Jurkat, Clone E6-1 (cell line): ENCODE results near the gene GDPD2.

Experiments used
- DNase-seq: peaks from one replicate; pipeline ENCODE4 v3.0.0-alpha.2; 2011; ENCODE audit warnings: low read depth, low spot score
- H3K4me3 ChIP-seq: 2 replicates; pipeline ENCODE4 v1.5.1; 2011; ENCODE audit warnings: mild to moderate bottlenecking, low read length, control low read depth, moderate library complexity

Gene GDPD2

DNA sequence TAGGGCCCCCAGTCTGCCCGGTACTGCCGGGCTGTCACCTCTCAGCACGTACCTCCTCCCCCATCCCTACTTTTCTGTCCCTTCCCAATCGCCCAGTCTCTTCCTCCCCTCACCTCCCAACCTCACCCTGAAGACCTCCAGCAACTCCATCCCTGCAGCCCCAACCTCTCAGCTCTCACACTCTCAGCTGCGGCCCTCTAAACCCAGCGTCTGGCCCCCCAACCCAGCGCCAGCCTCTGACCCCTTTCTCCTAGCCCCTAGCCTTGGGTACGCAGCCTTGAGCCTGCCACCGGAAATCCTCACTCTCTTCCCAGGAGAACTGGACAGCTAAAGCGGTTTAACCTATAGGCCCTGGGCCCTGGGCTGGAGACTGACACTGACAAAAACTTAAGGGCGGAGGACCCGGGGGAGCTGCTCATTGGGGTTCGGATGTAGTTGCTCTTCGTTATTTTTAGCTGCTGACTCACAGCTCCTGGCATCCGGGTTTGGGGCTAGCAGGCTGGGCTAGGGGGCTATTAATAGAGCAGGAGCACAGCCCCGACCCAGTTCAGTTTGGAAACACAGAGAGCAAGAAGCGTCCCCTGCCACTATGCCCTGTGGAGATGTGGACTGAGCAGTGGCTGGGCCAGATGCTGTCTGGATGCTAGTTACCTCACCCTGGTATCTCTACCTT is 11.9 kb downstream of the GDPD2 start:
- no peak for DNase-seq
- H3K4me3 ChIP-seq, result no peak overlapping the region

DNA sequence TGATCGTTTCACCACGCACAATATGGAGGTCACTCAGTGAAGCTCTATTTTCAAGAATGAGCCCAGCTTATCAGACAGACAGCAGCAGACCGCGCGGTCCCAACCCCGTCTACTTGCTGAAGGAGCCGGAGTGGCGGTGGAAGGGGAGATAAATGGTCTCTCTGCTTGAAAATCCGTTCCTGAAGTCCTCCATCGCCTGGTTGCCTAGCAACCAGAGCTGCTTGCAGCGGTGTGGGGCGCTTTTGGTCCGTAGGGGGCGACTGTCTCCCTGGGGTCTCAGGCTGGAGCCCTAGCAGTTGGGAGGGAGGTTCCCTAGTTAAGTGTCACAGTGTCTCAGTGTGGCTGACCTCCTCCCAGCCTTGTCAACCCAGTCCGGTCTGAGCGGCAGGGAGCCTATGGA is 13.2 kb downstream of the GDPD2 start:
- DNase-seq, result no peak

DNA sequence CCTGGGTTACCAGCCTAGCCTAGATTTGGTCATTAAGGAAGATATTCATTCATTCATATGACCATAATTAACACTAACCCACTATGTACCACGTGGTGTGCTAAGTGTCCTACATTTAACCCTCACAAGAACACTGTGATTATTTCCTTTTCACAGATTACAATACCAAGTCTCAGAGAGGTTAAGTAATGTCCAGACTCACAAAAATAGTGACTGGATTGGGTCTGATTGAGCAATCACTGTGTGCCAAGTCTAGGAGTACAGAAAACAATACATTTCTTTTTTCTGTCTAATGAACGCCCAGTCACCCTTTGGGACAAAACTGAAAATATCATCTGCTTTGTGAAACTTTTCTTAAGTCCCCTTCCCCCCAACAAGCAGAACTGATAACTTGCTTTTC is 13.9 kb downstream of the GDPD2 start:
- no peak for DNase-seq
- no peak overlapping the region for H3K4me3 ChIP-seq

More for the DNA sequence above, 13.2 kb downstream of the GDPD2 start:
- no peak overlapping the region for H3K4me3 ChIP-seq

DNA sequence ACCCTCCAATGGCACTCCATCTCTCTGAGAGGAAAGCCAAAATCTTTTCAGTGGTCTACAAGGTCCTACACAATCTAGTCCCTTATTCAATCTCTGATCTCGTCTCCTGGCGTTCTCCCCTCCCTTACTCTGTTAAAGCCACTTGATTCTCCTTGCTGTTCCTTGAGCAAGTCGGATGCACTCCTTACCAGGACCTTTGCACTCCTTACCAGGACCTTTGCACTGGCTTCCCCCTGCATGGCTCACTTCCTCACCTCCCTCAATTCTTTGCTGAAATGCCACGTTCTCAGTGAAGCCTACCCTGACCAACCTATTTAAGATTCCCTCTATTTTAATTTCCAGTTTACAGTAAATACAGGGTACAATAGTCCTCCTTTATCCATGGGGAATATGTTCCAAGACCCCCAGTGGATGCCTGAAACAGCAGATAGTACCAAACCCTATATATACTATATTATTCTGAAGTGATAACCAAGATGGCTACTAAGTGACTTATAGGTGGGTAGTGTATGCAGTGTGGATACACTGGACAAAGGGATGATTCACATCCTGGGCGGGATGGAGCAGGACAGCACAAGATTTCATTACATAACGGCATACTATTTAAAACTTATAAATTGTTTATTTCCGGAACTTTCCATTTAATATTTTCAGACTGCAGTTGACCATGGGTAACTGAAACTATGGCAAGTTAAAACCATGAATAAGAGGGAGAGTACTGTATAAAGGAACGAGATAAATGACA is 15.0 kb downstream of the GDPD2 start:
- DNase-seq, result no peak
- no peak overlapping the region for H3K4me3 ChIP-seq

DNA sequence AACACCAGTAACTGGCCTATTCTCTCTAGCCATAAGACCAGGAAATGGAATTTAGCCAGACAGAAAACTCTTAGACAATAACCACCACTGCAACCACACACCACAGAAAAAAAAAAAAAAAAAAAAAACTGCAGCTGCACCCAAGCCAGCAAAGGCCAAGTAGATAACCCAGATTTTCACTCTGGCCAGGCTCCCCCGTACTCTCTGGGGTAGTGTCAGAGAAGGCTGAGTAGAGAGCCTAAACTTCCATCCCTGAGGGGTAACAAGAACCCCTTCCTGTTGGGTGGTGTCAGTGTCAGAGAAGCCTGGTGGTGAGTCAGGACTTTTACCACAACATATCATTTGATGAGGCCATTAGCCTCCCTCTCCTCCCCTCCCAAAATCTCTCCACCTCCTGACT is 15.9 kb downstream of the GDPD2 start:
- H3K4me3 ChIP-seq, result no peak overlapping the region
- no peak for DNase-seq

DNA sequence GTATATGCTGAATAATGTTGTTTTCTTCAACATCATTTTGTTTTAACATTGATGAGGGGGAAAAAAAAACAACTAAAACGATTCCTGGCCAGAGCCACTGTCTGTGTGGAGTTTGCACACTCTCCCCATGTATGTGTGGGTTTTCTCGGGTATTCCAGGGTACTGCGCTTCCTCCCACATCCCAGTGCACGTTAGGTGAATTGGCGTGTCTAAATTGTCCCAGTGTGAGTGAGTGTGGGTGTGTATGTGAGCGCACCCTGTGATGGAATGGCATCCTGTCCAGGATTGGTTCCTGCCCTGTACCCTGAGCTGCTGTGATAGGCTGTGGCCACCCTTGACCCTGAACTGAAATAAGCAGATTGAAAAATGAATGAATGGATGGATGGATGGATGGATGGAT is 19.1 kb downstream of the GDPD2 start:
- DNase-seq, result no peak
- no peak overlapping the region for H3K4me3 ChIP-seq

DNA sequence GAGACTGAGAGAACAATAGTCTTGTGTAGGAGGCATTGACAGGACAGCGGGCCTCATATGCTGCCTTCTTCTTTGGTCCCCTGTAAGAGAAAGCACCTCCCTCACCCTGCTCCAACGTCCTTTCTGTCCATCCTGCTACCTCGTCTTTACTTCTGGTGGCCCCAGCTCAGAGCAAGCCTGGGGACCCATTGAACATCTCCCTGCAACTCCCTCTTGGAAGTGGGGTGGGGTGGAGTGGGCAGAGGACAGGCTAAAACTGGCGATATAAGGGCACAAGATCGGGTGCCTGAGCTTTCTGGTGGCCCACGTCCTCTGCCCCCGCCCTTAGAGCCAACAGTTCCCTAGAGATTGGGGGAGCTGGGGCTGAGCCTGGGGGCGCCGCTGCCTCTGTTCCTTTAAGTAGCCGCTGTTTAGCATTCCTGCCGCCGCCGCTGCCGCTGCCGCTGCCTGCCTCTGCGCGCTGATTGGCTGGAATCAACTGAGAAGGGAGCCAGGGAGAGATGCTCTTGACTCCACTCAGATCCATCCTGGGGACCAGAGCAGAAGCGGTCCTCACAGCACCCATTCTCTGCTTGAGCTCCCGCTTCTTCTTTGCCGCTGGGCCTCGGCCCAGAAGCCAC is 21.3 kb downstream of the GDPD2 start, which contains the start of gene DLG3:
Gene DLG3, plus strand, starts transcription at position 510 of the 620 bp plus-strand sequence. CDS start 367 bp downstream, outside the sequence.
- H3K4me3 ChIP-seq, result no peak within 1 kb of the TSS
- no peak for DNase-seq

DNA sequence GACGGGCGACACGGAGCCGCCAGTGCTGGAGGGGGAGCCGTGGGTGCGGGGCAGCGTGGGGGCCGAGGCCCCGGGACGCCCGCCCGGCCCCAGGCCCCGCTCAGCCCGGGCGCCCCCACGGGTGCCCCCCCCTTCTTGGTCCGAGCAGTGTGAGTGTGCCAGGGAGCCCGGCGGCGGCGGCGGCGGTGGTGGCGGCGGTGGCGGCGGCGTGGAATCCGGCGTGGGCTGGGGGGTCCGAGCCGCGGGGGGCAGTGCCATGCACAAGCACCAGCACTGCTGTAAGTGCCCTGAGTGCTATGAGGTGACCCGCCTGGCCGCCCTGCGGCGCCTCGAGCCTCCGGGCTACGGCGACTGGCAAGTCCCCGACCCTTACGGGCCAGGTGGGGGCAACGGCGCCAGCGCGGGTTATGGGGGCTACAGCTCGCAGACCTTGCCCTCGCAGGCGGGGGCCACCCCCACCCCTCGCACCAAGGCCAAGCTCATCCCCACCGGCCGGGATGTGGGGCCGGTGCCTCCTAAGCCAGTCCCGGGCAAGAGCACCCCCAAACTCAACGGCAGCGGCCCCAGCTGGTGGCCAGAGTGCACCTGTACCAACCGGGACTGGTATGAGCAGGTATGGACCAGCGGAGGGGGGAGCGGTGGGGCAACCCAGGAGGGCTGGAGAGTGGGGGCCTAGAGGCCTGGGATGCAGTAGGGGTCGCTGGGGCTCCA is 22.0 kb downstream of the GDPD2 start:
- DNase-seq, result no peak

DNA sequence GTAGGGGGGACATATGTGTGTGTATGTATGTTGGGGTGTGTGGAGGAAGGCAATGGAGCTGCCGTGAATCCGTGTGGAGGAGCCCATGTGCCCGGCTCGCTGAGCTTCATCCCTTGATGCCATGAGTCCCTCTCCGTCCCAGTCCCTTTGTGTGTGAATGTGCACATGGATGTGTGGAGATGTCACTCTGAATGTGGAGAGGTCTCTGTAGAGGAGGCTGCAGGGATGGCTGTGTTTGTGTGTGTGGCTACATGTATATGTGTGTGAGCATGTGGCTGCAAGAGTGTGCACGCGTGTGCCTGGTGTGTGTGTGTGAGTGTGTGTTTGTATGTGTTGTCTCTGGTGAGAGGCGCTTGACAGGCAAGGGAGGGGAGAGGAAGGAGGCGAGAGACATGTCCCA is 22.8 kb downstream of the GDPD2 start:
- no peak for DNase-seq
- no peak overlapping the region for H3K4me3 ChIP-seq

More for the DNA sequence above, 22.0 kb downstream of the GDPD2 start:
- no peak overlapping the region for H3K4me3 ChIP-seq

DNA sequence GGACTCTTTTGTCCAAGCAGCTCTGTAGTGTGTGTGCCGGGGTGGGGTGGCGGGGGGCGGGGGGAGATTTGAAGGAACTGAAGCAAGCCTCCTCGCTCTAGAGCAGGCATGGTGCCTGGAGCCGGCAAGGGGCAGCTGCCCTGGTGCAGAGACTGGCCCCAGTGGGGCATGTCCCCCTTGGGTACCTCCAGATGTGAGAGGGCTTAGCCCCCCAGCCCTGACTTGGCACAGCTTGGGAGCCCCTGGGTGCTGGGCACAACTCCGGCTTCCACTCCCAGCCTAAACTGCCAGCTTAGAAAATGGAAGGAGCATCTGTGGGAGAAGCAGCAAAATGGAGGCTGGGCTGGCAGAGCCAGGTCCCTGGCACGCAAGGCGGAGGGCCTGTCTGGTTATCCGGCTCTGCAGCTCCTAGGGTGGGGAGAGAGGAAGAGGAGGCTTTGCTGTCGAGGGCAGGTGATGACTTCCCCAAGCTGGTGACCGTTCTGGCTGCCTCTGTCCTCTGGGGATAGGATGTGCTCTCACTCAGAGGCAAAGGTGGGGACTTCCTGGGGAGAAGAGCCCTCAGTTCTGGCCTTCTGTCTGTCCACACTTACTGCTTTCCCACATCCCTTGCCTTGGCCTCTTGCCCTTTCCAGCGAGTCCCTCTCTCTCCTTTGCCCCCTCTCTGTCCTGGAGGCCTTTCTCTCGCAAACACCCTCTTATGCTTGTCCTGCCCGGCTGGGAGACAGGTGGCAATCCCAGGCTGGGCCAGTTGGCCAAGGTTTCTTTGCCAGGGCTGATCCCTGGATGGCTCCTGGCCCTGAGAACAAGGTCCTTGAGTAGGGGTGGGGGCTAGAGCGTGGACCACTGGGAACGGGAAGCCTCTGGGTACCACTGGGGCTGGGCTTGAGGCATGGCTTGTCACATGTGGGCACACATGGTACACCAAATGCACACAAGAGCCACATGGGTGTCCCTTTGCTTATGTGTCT is 23.6 kb downstream of the GDPD2 start:
- no peak overlapping the region for H3K4me3 ChIP-seq
- no peak for DNase-seq

DNA sequence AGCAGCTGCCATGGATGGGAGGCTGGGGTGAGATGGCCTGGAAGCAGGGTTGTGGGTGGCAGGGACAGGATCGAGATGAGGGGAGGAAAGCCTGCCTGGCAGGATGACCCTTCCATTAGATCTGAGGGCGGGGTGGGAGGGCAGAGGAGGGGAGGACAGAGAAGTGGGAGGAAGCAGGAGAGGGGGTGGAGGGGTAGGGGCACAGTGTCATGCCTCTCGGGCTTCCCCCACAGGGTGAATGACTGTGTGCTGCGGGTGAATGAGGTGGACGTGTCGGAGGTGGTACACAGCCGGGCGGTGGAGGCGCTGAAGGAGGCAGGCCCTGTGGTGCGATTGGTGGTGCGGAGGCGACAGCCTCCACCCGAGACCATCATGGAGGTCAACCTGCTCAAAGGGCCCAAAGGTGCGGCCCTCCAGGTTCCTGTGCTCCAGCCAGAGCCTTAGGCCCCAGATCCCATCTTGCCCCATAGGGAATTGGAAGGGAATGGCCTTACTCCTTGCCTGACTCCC is 26.4 kb downstream of the GDPD2 start:
- no peak overlapping the region for H3K4me3 ChIP-seq
- DNase-seq, result no peak

DNA sequence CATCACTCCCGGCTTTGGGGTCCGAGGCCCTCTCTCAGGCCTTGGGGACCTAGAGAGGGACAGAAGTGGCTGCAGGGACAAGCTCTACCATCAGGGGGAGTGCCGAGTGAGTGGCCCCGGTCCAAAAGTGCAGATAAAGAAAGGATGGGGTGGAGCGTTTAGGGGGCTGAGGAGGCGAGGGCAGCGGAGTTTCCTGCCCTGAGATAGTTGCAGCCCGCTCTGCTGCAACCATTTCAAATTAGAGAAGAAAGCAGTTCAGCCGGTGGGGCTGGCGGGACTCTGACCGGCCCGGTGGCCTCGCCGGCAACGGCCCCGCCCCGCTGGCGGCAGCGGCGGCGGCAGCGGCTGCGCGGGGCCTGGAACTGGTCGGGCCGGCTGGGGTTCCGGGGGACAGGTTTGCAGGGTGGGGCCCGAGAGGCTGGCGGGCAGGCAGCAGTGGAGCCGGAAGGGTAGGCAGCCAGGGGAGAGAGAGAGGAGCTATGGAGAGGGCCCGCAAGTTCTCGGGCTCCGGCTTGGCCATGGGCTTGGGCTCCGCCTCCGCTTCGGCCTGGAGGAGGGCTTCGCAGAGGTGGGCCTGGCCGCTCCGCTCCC is 29.1 kb downstream of the GDPD2 start:
- peak overlapping the region; percentile 42 for H3K4me3 ChIP-seq
- peak; percentile 21 for DNase-seq

DNA sequence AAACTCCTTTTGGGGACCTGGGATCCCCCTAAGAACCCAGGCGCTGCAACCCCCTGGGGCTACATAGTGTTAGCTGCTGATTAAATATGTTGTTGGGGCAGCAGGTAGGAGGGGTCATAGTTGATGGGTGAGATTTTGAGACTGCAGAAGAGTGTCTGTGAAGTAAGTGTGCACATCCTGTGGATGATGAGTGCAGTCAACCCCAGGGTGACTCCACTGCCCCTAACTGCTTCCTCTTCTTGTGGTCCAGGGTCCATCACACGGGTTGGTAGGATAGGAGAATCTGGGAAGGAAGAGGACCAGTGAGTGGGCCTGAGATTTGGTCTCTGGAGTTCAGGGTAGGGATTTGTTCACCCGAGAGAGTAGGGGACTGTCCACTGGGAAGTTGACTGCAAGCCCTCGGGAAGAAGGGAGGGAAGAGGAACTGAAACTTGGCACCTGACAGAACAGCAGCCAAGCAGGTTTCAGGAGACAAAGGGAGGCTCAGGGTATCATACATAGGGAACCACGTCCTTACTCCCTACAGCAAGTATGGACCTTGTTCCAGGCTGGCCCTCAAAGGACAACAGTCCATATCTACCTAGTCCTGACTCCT is 30.0 kb downstream of the GDPD2 start:
- DNase-seq, result no peak
- no peak overlapping the region for H3K4me3 ChIP-seq

DNA sequence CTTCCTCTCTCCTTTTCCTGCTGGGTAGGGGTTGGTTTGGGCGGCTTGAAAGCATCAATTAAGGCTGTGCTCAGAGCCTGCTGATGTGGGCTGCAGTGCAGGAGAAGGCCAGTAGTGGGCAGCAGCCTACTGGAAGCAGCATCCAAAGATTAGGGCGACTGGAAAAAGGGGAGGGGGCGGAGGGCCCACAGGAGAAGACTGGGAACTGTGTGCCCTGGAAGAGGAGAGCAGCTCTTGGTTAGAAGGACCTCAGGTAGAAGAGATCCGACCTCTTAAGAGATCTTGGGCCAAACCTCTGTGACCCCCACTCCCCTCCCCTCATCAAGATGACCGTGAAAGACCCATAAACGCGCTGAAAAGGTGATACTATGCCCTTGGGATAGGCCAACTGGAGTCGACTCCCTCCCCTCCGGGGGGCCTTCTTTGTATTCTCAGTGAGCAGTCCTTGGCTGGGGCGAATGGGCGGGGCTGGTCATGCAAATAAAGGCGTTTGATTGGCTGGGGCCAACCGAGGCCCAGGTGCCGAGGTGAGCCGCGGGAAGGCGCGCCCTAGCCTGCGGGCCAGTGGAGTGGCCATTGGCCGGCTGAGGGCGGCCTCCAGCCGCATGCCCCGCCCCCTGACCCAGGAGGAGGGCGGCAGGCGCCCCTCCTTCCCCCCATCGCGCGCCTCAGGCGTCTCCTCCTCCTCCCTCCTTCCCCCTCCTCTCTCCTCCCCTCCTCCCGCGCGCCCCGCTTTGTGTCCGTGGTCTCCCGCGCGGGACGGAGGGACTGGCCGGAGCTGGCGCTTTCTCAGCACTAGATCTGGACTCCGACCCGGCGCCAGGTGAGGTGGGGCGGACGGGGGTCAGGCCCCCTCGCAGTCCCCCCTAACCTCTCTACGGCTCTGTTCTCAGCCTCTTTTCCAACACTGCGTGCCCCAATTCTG is 31.6 kb downstream of the GDPD2 start:
- H3K4me3 ChIP-seq, result peak overlapping the region; percentile 61
- DNase-seq, result peak; percentile 67

DNA sequence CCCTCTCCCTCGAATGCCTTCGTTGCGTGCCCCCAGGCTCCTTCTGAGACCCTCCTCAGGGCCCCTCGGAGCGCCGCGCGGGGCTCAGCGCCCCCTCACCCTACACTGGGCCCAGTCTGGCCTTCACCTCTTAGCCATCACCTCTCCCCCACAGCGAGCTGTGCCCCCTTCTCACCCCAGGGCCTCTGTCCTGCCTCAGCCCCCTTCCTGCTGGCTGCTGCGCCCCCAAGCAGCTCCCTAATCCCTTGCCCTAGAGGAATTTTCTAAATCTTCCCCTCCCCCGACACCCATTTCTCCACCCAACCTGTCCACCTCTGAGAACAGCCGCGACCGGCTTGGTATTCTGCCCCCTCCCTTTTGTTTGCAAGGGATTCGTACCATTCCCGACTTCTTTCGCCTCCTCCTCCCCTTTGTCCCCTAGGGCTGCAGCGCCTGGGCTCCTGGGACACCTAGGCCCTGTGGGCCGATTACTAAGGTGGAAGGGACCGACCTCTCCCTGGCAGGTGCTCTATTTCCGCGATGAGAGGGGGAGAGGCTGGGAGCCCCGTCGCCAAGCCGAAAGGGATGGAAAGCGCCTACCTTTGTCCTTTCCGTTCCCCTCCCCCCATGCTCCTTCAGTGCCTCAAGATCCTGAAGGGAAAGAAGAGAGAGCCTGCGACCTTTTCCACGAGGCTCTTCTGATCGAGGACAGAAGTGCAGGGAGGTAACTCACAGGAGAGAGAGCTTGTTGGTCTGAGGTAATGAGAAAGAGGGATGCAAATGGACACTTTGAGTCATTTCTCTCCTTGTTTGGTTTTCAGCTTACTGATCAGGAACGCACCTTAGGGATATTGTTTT is 32.5 kb downstream of the GDPD2 start:
- H3K4me3 ChIP-seq, result peak overlapping the region; percentile 61
- DNase-seq, result no peak

DNA sequence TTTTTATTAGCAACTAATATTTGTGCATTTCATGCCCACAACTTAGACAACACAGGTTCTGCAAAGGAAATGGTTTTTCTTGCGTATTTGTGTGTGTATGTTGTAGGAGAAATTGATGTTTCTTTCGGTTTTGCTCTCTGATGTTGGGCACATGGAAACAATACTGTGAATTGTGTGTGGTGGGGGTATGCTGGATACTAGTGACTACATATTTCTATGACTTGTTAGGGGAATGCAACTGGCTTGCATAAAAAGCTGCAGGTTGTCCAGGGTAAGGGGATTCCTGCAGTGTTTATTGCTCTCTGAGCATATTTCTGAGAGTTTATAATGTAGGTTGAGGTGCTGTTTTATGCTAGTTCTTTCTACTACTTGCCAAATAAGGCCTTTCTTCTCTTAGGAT is 33.1 kb downstream of the GDPD2 start:
- no peak overlapping the region for H3K4me3 ChIP-seq
- DNase-seq, result no peak
